HEK293 (cell line): ENCODE data around the gene N4BP2L1.

ENCODE experiments used
- CTCF ChIA-PET: fragments of 350-600 bp; formaldehyde crosslinking; extraction: SDS; loops from one replicate; lab custom pipeline; 2021; ENCODE audit warnings: antibody characterized with exemption; lab: Yijun Ruan, JAX
- POLR2A ChIA-PET: fragments of 300-600 bp; formaldehyde crosslinking; extraction: SDS; loops from one replicate; lab custom pipeline; 2020; ENCODE audit warnings: antibody characterized with exemption, inconsistent platforms; lab: Yijun Ruan, JAX
- H3K27ac ChIP-seq: fragments of 200-500 bp; sonication (Bioruptor generic); 2 replicates; pipeline ENCODE4 v1.5.1; 2014; ENCODE audit warnings: low read depth, low read length, control low read depth, inconsistent platforms; ENCODE audit errors: extremely low read depth
- H3K36me3 ChIP-seq, 2 experiments: fragments of 200-500 bp in 1 of 2; sonication (Bioruptor generic) in 1 of 2; 1 replicate in 1 of 2; 2 replicates in 1 of 2; pipeline ENCODE4 v1.5.1; 2014 to 2017; ENCODE audit warnings: inconsistent platforms in 2 of 2, low read length in 2 of 2; ENCODE audit not compliant: control insufficient read depth in 2 of 2, insufficient read depth in 1 of 2
- H3K4me1 ChIP-seq: fragments of 200-500 bp; sonication (Bioruptor generic); 2 replicates; pipeline ENCODE4 v1.5.1; 2014; ENCODE audit warnings: mild to moderate bottlenecking, low read length, inconsistent platforms; ENCODE audit not compliant: control insufficient read depth, insufficient read depth
- H3K4me3 ChIP-seq: 2 replicates; pipeline ENCODE4 v1.5.1; 2011; ENCODE audit warnings: low read depth, mild to moderate bottlenecking, control low read depth, low read length, moderate library complexity
- H3K9me3 ChIP-seq: fragments of 200-500 bp; sonication (Bioruptor generic); 2 replicates; pipeline ENCODE4 v1.5.1; 2014; ENCODE audit warnings: low read depth, low read length, inconsistent platforms; ENCODE audit not compliant: control insufficient read depth, insufficient read depth
- HOXD13 ChIP-seq: sonication (generic); formaldehyde crosslinking; IDR thresholded peaks from 2 replicates; pipeline ENCODE4 v1.8.0; 2022; ENCODE audit warnings: missing genetic modification reagents, borderline replicate concordance
- MYNN ChIP-seq: fragments of 450-650 bp; formaldehyde crosslinking; IDR thresholded peaks from 2 replicates; pipeline ENCODE4 v1.5.1; 2016; ENCODE audit warnings: missing biosample characterization, missing genetic modification characterization, borderline replicate concordance
- SETDB1 ChIP-seq: IDR thresholded peaks from one replicate; pipeline ENCODE4 v1.6.1; 2017; ENCODE audit warnings: mild to moderate bottlenecking, low read length, moderate library complexity, mixed read lengths; ENCODE audit not compliant: insufficient read length
- YY1 ChIP-seq: fragments of 450-650 bp; formaldehyde crosslinking; IDR thresholded peaks from 2 replicates; pipeline ENCODE4 v1.5.1; 2018; ENCODE audit warnings: missing biosample characterization, missing genetic modification characterization
- ZBTB21 ChIP-seq: fragments of 450-650 bp; formaldehyde crosslinking; IDR thresholded peaks from 2 replicates; pipeline ENCODE4 v1.5.1; 2017; ENCODE audit warnings: missing biosample characterization, missing genetic modification characterization
- ZNF121 ChIP-seq: fragments of 450-650 bp; formaldehyde crosslinking; IDR thresholded peaks from 2 replicates; pipeline ENCODE4 v1.5.1; 2016; ENCODE audit warnings: missing biosample characterization, missing genetic modification characterization
- ZNF221 ChIP-seq: fragments of 450-650 bp; formaldehyde crosslinking; IDR thresholded peaks from 2 replicates; pipeline ENCODE4 v1.5.1; 2017; ENCODE audit warnings: missing biosample characterization, missing genetic modification characterization, borderline replicate concordance
- ZNF324 ChIP-seq: fragments of 450-650 bp; formaldehyde crosslinking; IDR thresholded peaks from 2 replicates; pipeline ENCODE4 v1.5.1; 2016; ENCODE audit warnings: missing biosample characterization, missing genetic modification characterization
- ZNF341 ChIP-seq: fragments of 450-650 bp; formaldehyde crosslinking; IDR thresholded peaks from 2 replicates; pipeline ENCODE4; 2016; ENCODE audit warnings: low read depth, missing biosample characterization, missing genetic modification characterization
- ZNF394 ChIP-seq: fragments of 450-650 bp; formaldehyde crosslinking; IDR thresholded peaks from 2 replicates; pipeline ENCODE4 v1.5.1; 2016; ENCODE audit warnings: missing biosample characterization, missing genetic modification characterization, mild to moderate bottlenecking, moderate library complexity, borderline replicate concordance
- ZNF514 ChIP-seq: fragments of 450-650 bp; formaldehyde crosslinking; IDR thresholded peaks from 2 replicates; pipeline ENCODE4 v1.5.1; 2016; ENCODE audit warnings: missing biosample characterization, missing genetic modification characterization
- ZNF571 ChIP-seq: fragments of 450-650 bp; formaldehyde crosslinking; IDR thresholded peaks from 2 replicates; pipeline ENCODE4 v1.5.0; 2017; ENCODE audit warnings: missing biosample characterization, missing genetic modification characterization
- ZNF600 ChIP-seq: fragments of 450-650 bp; formaldehyde crosslinking; IDR thresholded peaks from 2 replicates; pipeline ENCODE4 v1.5.1; 2016; ENCODE audit warnings: missing biosample characterization, missing genetic modification characterization
- ZNF791 ChIP-seq: fragments of 450-650 bp; formaldehyde crosslinking; IDR thresholded peaks from 2 replicates; pipeline ENCODE4 v1.5.1; 2016; ENCODE audit warnings: missing biosample characterization, missing genetic modification characterization
- ZNF837 ChIP-seq: fragments of 450-650 bp; formaldehyde crosslinking; IDR thresholded peaks from 2 replicates; pipeline ENCODE4 v1.5.1; 2016; ENCODE audit warnings: missing biosample characterization, missing genetic modification characterization
- TF ChIP-seq, protein P1 (sequence below): fragments of 450-650 bp; formaldehyde crosslinking; IDR thresholded peaks from 2 replicates; pipeline ENCODE4 v1.5.1; 2016; ENCODE audit warnings: missing biosample characterization, missing genetic modification characterization, borderline replicate concordance
- TF ChIP-seq, protein P2 (sequence below): fragments of 450-650 bp; formaldehyde crosslinking; IDR thresholded peaks from 2 replicates; pipeline ENCODE4 v1.5.1; 2016; ENCODE audit warnings: missing biosample characterization, missing genetic modification characterization
- TF ChIP-seq, protein P3 (sequence below): fragments of 450-650 bp; formaldehyde crosslinking; IDR thresholded peaks from 2 replicates; pipeline ENCODE4 v1.5.1; 2017; ENCODE audit warnings: missing biosample characterization, missing genetic modification characterization
- TF ChIP-seq, protein P4 (sequence below): fragments of 450-650 bp; formaldehyde crosslinking; IDR thresholded peaks from 2 replicates; pipeline ENCODE4 v1.5.1; 2016; ENCODE audit warnings: missing biosample characterization, missing genetic modification characterization

The N4BP2L1 gene

DNA sequence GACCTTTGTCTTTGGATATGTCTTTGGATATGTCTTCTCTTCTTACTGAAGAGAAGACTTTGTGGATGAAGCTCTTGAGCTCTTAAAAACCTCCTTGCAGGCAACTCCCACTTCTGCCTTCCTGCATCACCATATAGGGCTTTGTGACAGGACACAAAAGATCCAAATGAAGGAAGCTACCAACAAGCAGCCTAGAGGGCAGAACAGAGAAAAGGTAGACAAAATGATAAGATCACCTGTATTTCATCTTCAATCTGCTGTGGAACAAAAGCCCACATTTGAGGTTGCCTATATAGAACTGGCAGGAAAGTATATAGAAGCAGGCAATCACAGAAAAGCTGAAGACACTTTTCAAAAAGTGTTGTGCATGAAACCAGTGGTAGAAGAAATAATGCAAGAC lies 42.5 kb downstream of the N4BP2L1 start (continued):
- TF ChIP-seq, protein P1, sequence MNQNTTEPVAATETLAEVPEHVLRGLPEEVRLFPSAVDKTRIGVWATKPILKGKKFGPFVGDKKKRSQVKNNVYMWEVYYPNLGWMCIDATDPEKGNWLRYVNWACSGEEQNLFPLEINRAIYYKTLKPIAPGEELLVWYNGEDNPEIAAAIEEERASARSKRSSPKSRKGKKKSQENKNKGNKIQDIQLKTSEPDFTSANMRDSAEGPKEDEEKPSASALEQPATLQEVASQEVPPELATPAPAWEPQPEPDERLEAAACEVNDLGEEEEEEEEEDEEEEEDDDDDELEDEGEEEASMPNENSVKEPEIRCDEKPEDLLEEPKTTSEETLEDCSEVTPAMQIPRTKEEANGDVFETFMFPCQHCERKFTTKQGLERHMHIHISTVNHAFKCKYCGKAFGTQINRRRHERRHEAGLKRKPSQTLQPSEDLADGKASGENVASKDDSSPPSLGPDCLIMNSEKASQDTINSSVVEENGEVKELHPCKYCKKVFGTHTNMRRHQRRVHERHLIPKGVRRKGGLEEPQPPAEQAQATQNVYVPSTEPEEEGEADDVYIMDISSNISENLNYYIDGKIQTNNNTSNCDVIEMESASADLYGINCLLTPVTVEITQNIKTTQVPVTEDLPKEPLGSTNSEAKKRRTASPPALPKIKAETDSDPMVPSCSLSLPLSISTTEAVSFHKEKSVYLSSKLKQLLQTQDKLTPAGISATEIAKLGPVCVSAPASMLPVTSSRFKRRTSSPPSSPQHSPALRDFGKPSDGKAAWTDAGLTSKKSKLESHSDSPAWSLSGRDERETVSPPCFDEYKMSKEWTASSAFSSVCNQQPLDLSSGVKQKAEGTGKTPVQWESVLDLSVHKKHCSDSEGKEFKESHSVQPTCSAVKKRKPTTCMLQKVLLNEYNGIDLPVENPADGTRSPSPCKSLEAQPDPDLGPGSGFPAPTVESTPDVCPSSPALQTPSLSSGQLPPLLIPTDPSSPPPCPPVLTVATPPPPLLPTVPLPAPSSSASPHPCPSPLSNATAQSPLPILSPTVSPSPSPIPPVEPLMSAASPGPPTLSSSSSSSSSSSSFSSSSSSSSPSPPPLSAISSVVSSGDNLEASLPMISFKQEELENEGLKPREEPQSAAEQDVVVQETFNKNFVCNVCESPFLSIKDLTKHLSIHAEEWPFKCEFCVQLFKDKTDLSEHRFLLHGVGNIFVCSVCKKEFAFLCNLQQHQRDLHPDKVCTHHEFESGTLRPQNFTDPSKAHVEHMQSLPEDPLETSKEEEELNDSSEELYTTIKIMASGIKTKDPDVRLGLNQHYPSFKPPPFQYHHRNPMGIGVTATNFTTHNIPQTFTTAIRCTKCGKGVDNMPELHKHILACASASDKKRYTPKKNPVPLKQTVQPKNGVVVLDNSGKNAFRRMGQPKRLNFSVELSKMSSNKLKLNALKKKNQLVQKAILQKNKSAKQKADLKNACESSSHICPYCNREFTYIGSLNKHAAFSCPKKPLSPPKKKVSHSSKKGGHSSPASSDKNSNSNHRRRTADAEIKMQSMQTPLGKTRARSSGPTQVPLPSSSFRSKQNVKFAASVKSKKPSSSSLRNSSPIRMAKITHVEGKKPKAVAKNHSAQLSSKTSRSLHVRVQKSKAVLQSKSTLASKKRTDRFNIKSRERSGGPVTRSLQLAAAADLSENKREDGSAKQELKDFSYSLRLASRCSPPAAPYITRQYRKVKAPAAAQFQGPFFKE, result no peak
- no peak for TF ChIP-seq HOXD13
- no peak for TF ChIP-seq ZNF341 (tag by site-specific recombination)

DNA sequence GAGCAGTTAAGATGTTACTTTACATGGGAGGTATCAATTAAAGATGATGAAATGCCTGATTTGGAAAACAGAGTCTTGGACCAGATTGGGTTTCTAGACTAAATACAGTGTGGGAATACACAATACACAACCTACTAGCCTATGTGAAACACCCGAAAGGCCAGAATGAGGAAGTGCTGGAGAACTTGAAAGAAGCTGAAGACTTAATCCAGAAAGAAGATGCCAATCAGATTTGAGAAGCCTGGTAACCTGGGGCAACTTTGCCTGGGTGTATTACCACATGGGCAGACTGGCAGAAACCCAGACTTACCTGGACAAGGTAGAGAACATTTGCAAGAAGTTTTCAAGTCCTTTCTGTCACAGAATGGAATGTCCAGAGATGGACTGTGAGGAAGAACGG lies 43.2 kb downstream of the N4BP2L1 start:
- TF ChIP-seq ZNF837 (tag by site-specific recombination) (no peak), ZNF221 (no peak), SETDB1 (no peak), ZNF324 (no peak), MYNN (tag by site-specific recombination) (no peak), ZNF600 (tag by site-specific recombination) (no peak), ZNF394 (tag by site-specific recombination) (no peak), ZNF121 (tag by site-specific recombination) (no peak), ZNF571 (tag by site-specific recombination) (no peak), ZNF791 (tag by site-specific recombination) (no peak), ZBTB21 (tag by site-specific recombination) (no peak), ZNF514 (tag by site-specific recombination) (no peak), YY1 (tag by site-specific recombination) (no peak)
- TF ChIP-seq, protein P2, sequence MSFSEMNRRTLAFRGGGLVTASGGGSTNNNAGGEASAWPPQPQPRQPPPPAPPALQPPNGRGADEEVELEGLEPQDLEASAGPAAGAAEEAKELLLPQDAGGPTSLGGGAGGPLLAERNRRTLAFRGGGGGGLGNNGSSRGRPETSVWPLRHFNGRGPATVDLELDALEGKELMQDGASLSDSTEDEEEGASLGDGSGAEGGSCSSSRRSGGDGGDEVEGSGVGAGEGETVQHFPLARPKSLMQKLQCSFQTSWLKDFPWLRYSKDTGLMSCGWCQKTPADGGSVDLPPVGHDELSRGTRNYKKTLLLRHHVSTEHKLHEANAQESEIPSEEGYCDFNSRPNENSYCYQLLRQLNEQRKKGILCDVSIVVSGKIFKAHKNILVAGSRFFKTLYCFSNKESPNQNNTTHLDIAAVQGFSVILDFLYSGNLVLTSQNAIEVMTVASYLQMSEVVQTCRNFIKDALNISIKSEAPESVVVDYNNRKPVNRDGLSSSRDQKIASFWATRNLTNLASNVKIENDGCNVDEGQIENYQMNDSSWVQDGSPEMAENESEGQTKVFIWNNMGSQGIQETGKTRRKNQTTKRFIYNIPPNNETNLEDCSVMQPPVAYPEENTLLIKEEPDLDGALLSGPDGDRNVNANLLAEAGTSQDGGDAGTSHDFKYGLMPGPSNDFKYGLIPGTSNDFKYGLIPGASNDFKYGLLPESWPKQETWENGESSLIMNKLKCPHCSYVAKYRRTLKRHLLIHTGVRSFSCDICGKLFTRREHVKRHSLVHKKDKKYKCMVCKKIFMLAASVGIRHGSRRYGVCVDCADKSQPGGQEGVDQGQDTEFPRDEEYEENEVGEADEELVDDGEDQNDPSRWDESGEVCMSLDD, result no peak
- TF ChIP-seq, protein P3, sequence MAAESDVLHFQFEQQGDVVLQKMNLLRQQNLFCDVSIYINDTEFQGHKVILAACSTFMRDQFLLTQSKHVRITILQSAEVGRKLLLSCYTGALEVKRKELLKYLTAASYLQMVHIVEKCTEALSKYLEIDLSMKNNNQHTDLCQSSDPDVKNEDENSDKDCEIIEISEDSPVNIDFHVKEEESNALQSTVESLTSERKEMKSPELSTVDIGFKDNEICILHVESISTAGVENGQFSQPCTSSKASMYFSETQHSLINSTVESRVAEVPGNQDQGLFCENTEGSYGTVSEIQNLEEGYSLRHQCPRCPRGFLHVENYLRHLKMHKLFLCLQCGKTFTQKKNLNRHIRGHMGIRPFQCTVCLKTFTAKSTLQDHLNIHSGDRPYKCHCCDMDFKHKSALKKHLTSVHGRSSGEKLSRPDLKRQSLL (tag by site-specific recombination), result no peak
- TF ChIP-seq, protein P4, sequence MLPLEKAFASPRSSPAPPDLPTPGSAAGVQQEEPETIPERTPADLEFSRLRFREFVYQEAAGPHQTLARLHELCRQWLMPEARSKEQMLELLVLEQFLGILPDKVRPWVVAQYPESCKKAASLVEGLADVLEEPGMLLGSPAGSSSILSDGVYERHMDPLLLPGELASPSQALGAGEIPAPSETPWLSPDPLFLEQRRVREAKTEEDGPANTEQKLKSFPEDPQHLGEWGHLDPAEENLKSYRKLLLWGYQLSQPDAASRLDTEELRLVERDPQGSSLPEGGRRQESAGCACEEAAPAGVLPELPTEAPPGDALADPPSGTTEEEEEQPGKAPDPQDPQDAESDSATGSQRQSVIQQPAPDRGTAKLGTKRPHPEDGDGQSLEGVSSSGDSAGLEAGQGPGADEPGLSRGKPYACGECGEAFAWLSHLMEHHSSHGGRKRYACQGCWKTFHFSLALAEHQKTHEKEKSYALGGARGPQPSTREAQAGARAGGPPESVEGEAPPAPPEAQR (tag by site-specific recombination), result no peak
- H3K9me3 ChIP-seq, result no peaks in the 10 kb centered on the region
- no peaks in the 10 kb centered on the region for H3K4me1 ChIP-seq
- H3K4me3 ChIP-seq, result no peak overlapping the region
- ChIA-PET CTCF (no interaction called here), POLR2A (no interaction called here)
- H3K27ac ChIP-seq, result no peak overlapping the region
- peaks cover 0 to 44% of the 10 kb centered on the region in 2 experiments; a peak in 1 of 3 replicates for H3K36me3 ChIP-seq
